Ecto neural progenitor cell (in vitro differentiated cells): Measurements from ENCODE around the gene FBXL17.
"Not testable (repeated sequence)": the region's sequence is repeated elsewhere in the genome, so short reads cannot be mapped to it uniquely, and the experiment has no call there.

Experiments
- DNase-seq: peaks from one replicate; pipeline ENCODE4 v3.0.0-alpha.2; 2018; ENCODE audit warnings: low spot score

FBXL17 gene

GRCh38 chr5:108164574-108164973 is 217.3 kb downstream of the FBXL17 start:
- DNase-seq: no peak

GRCh38 chr5:108152854-108153253 is 229.0 kb downstream of the FBXL17 start:
- DNase-seq: not testable (repeated sequence)

- DNase-seq: no peak
Measured at GRCh38 chr5:108149369-108149768, 232.5 kb downstream of the FBXL17 start.

- DNase-seq: no peak
Measured at GRCh38 chr5:108148715-108149139, 233.2 kb downstream of the FBXL17 start.

GRCh38 chr5:108146222-108146621 is 235.7 kb downstream of the FBXL17 start:
- DNase-seq: no peak

GRCh38 chr5:108145351-108145750 is 236.5 kb downstream of the FBXL17 start:
- DNase-seq: no peak

- DNase-seq: no peak
Measured at GRCh38 chr5:108144332-108144731, 237.6 kb downstream of the FBXL17 start.

- DNase-seq: no peak
Measured at GRCh38 chr5:108143581-108143980, 238.3 kb downstream of the FBXL17 start.

- no peak for DNase-seq
Measured at GRCh38 chr5:108141676-108142075, 240.2 kb downstream of the FBXL17 start.

- no peak for DNase-seq
Measured at GRCh38 chr5:108136493-108136892, 245.4 kb downstream of the FBXL17 start.

GRCh38 chr5:108129129-108129528 is 252.8 kb downstream of the FBXL17 start:
- DNase-seq: no peak

GRCh38 chr5:108125771-108126511 is 256.0 kb downstream of the FBXL17 start:
- DNase-seq: no peak

- no peak for DNase-seq
Measured at GRCh38 chr5:108124596-108124995, 257.3 kb downstream of the FBXL17 start.

- DNase-seq: no peak
Measured at GRCh38 chr5:108122702-108123101, 259.2 kb downstream of the FBXL17 start.

GRCh38 chr5:108118813-108119514 is 262.9 kb downstream of the FBXL17 start:
- DNase-seq: no peak

- no peak for DNase-seq
Measured at GRCh38 chr5:108115673-108116072, 266.2 kb downstream of the FBXL17 start.

- no peak for DNase-seq
Measured at GRCh38 chr5:108113950-108114349, 267.9 kb downstream of the FBXL17 start.

GRCh38 chr5:108111736-108112135 is 270.2 kb downstream of the FBXL17 start:
- DNase-seq: no peak

GRCh38 chr5:108109059-108109458 is 272.8 kb downstream of the FBXL17 start:
- DNase-seq: no peak

- no peak for DNase-seq
Measured at GRCh38 chr5:108104448-108104847, 277.4 kb downstream of the FBXL17 start.

GRCh38 chr5:108102463-108102862 is 279.4 kb downstream of the FBXL17 start:
- DNase-seq: no peak

GRCh38 chr5:108101821-108102220 is 280.1 kb downstream of the FBXL17 start:
- DNase-seq: no peak

- no peak for DNase-seq
Measured at GRCh38 chr5:108101130-108101529, 280.8 kb downstream of the FBXL17 start.

GRCh38 chr5:108094800-108095199 is 287.1 kb downstream of the FBXL17 start:
- no peak for DNase-seq
